HG02943 (cell line): Measurements from ENCODE around the gene TRIM31.
"Not testable (repeated sequence)": the region's sequence is repeated elsewhere in the genome, so short reads cannot be mapped to it uniquely, and the experiment has no call there.

Source experiments
- ATAC-seq: cut with Tn5 transposase; IDR thresholded peaks from one replicate; pipeline ENCODE4 v1.9.1; 2021; ENCODE audit warnings: mild to moderate bottlenecking, low read depth, moderate library complexity; ENCODE audit not compliant: unreplicated experiment

Gene TRIM31

GRCh38 chr6:30149858-30150550 is 37.1 kb upstream of the TRIM31 start:
- no peak for ATAC-seq

- ATAC-seq: no peak
Observed at GRCh38 chr6:30149234-30149633, 36.3 kb upstream of the TRIM31 start.

GRCh38 chr6:30147096-30147495 is 34.2 kb upstream of the TRIM31 start:
- ATAC-seq: no peak

- ATAC-seq: no peak
Observed at GRCh38 chr6:30145818-30146217, 32.9 kb upstream of the TRIM31 start.

GRCh38 chr6:30144811-30145210 is 31.9 kb upstream of the TRIM31 start:
- no peak for ATAC-seq

- ATAC-seq: no peak
Observed at GRCh38 chr6:30143780-30144179, 30.9 kb upstream of the TRIM31 start.

GRCh38 chr6:30142665-30143064 is 29.8 kb upstream of the TRIM31 start:
- ATAC-seq: no peak

GRCh38 chr6:30140240-30140639 is 27.4 kb upstream of the TRIM31 start:
- ATAC-seq: not testable (repeated sequence)

GRCh38 chr6:30136570-30137286 is 23.8 kb upstream of the TRIM31 start:
- ATAC-seq: no peak

- no peak for ATAC-seq
Observed at GRCh38 chr6:30135757-30136156, 22.9 kb upstream of the TRIM31 start, which contains the start of gene TRIM40. TSS of gene TRIM40 (plus strand) at chr6:30136140. CDS start at chr6:30137037, 897 bp downstream.

GRCh38 chr6:30135147-30135546 is 22.3 kb upstream of the TRIM31 start:
- ATAC-seq: no peak

- no peak for ATAC-seq
Observed at GRCh38 chr6:30131947-30132497, 19.1 kb upstream of the TRIM31 start.

GRCh38 chr6:30130887-30131862 is 18.3 kb upstream of the TRIM31 start:
- no peak for ATAC-seq

GRCh38 chr6:30130179-30130679 is 17.3 kb upstream of the TRIM31 start:
- no peak for ATAC-seq

GRCh38 chr6:30129265-30130178 is 16.6 kb upstream of the TRIM31 start:
- no peak for ATAC-seq

GRCh38 chr6:30127238-30128093 is 14.6 kb upstream of the TRIM31 start:
- no peak for ATAC-seq

- no peak for ATAC-seq
Observed at GRCh38 chr6:30122515-30122914, 9.6 kb upstream of the TRIM31 start.
